ENCODE results near the gene ZNF598. TPM values are rescaled to one million over a fixed set of nuclear protein-coding genes. Genes with fewer than 3 reads are reported as not detected.

Gene ZNF598
- total and polyA plus RNA-seq, 2 of the 13 experiments (the other 11 are each of a cell fraction or from before 2014, with no cell fraction given) = 13.5 to 14.2 TPM

DNA sequence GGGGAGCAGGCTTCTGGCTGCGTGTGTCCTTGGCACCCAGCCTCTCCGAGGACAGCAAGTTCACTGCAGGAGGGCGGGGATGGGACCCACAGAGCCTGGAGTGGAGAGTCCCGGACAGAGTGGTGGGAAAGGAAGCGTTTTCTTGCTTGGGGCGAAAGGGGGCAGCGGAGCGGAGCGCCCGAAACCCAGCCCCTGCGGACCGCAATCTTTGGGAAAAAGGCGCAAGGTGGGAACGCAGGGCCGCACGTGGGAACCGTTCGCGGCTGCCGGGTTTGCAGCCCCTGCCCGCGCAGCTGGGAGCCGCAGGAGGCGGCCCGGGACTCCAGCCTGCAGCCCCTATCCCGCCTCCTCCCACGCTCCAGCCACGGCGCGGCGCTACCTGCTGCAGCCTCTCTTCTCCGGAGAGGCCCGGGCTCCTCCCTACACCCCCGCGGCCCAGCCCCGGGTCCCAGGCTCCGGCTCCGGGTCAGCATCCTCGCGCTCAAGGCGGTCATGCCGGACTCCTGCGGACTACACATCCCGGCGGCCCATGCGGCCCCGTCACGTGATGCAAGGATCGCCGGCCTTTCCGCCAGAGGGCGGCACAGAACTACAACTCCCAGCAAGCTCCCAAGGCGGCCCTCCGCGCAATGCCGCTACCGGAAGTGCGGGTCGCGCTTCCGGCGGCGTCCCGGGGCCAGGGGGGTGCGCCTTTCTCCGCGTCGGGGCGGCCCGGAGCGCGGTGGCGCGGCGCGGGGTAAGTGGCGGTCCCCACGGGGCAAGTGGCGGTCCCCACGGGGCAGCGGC is 37.9 kb upstream of the ZNF598 start, which contains the start of the genes NTHL1 and TSC2 (continued):
- TF ChIP-seq, protein P1, sequence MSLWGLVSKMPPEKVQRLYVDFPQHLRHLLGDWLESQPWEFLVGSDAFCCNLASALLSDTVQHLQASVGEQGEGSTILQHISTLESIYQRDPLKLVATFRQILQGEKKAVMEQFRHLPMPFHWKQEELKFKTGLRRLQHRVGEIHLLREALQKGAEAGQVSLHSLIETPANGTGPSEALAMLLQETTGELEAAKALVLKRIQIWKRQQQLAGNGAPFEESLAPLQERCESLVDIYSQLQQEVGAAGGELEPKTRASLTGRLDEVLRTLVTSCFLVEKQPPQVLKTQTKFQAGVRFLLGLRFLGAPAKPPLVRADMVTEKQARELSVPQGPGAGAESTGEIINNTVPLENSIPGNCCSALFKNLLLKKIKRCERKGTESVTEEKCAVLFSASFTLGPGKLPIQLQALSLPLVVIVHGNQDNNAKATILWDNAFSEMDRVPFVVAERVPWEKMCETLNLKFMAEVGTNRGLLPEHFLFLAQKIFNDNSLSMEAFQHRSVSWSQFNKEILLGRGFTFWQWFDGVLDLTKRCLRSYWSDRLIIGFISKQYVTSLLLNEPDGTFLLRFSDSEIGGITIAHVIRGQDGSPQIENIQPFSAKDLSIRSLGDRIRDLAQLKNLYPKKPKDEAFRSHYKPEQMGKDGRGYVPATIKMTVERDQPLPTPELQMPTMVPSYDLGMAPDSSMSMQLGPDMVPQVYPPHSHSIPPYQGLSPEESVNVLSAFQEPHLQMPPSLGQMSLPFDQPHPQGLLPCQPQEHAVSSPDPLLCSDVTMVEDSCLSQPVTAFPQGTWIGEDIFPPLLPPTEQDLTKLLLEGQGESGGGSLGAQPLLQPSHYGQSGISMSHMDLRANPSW (CRISPR knock-in tag; IDR thresholded peaks at IDR 0.05; ENCODE audit: borderline replicate concordance) = 0 out of 2 replicates have a peak, but pooled peaks have one; percentile 65
- peak; percentile 29 for TF ChIP-seq POLR2AphosphoS5 (IDR thresholded peaks at IDR 0.05; ENCODE audit: low read depth, low read length)
- TF ChIP-seq ZKSCAN5 (CRISPR knock-in tag; IDR thresholded peaks at IDR 0.05) = no peak
- peak; percentile 56; the same call in 1 of the 2 replicates for TF ChIP-seq ARNTL (CRISPR knock-in tag; IDR thresholded peaks at IDR 0.05)
- TF ChIP-seq, protein P2, sequence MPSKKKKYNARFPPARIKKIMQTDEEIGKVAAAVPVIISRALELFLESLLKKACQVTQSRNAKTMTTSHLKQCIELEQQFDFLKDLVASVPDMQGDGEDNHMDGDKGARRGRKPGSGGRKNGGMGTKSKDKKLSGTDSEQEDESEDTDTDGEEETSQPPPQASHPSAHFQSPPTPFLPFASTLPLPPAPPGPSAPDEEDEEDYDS (CRISPR knock-in tag; IDR thresholded peaks at IDR 0.05) = peak; percentile 55; the same call in 1 of the 2 replicates
- peak; percentile 92; the same call in 1 of the 2 replicates for TF ChIP-seq ZNF224 (CRISPR knock-in tag; IDR thresholded peaks at IDR 0.05)
- TF ChIP-seq KDM6A (CRISPR knock-in tag; IDR thresholded peaks at IDR 0.05; ENCODE audit: low read depth) = no peak
- peak; percentile 90 for TF ChIP-seq SUZ12 (IDR thresholded peaks at IDR 0.05; ENCODE audit: low read depth, low read length)
- no peak for TF ChIP-seq ZNF354B (CRISPR knock-in tag; IDR thresholded peaks at IDR 0.05)
- TF ChIP-seq, protein P3, sequence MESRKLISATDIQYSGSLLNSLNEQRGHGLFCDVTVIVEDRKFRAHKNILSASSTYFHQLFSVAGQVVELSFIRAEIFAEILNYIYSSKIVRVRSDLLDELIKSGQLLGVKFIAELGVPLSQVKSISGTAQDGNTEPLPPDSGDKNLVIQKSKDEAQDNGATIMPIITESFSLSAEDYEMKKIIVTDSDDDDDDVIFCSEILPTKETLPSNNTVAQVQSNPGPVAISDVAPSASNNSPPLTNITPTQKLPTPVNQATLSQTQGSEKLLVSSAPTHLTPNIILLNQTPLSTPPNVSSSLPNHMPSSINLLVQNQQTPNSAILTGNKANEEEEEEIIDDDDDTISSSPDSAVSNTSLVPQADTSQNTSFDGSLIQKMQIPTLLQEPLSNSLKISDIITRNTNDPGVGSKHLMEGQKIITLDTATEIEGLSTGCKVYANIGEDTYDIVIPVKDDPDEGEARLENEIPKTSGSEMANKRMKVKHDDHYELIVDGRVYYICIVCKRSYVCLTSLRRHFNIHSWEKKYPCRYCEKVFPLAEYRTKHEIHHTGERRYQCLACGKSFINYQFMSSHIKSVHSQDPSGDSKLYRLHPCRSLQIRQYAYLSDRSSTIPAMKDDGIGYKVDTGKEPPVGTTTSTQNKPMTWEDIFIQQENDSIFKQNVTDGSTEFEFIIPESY (CRISPR knock-in tag; IDR thresholded peaks at IDR 0.05) = 0 out of 2 replicates have a peak, but pooled peaks have one; percentile 4
- TF ChIP-seq ZNF274 (CRISPR knock-in tag; IDR thresholded peaks at IDR 0.05) = 0 out of 2 replicates have a peak, but pooled peaks have one; percentile 52
- TF ChIP-seq MIER2 (CRISPR knock-in tag; IDR thresholded peaks at IDR 0.05) = no peak
- TF ChIP-seq ZNF737 (CRISPR knock-in tag; IDR thresholded peaks at IDR 0.05; ENCODE audit: borderline replicate concordance) = no peak
- TF ChIP-seq DMAP1 (CRISPR knock-in tag; IDR thresholded peaks at IDR 0.05) = peak; percentile 75; the same call in 1 of the 2 replicates
- TF ChIP-seq TBL1XR1 (IDR thresholded peaks at IDR 0.05; ENCODE audit: borderline replicate concordance, low read length, partially characterized antibody) = peak; percentile 27
- no peak for TF ChIP-seq ZNF333 (CRISPR knock-in tag; IDR thresholded peaks at IDR 0.05; ENCODE audit: borderline replicate concordance)
- TF ChIP-seq, protein P4, sequence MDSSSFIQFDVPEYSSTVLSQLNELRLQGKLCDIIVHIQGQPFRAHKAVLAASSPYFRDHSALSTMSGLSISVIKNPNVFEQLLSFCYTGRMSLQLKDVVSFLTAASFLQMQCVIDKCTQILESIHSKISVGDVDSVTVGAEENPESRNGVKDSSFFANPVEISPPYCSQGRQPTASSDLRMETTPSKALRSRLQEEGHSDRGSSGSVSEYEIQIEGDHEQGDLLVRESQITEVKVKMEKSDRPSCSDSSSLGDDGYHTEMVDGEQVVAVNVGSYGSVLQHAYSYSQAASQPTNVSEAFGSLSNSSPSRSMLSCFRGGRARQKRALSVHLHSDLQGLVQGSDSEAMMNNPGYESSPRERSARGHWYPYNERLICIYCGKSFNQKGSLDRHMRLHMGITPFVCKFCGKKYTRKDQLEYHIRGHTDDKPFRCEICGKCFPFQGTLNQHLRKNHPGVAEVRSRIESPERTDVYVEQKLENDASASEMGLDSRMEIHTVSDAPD (CRISPR knock-in tag; IDR thresholded peaks at IDR 0.05) = no peak
- no peak for TF ChIP-seq NR1H2 (CRISPR knock-in tag; IDR thresholded peaks at IDR 0.05; ENCODE audit: borderline replicate concordance, low read depth)
- no peak; the same call in 1 of the 2 replicates for TF ChIP-seq KAT7 (CRISPR knock-in tag; IDR thresholded peaks at IDR 0.05; ENCODE audit: borderline replicate concordance)
- TF ChIP-seq, protein P5, sequence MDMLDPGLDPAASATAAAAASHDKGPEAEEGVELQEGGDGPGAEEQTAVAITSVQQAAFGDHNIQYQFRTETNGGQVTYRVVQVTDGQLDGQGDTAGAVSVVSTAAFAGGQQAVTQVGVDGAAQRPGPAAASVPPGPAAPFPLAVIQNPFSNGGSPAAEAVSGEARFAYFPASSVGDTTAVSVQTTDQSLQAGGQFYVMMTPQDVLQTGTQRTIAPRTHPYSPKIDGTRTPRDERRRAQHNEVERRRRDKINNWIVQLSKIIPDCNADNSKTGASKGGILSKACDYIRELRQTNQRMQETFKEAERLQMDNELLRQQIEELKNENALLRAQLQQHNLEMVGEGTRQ (IDR thresholded peaks at IDR 0.05; ENCODE audit: low read depth, low read length) = peak; percentile 97
- TF ChIP-seq, protein P5 (CRISPR knock-in tag; IDR thresholded peaks at IDR 0.05; ENCODE audit: borderline replicate concordance) = peak; percentile 98; the same call in 1 of the 2 replicates

Measured in HepG2 (cell line).